ENCODE measurements around the gene COL12A1. TPM values are rescaled to one million over a fixed set of nuclear protein-coding genes. Genes with fewer than 3 reads are reported as not detected.

The COL12A1 gene
- total RNA-seq, 4 donors from 2014 or later = 136 to 423 (median 275) TPM

- TF ChIP-seq, protein P1, sequence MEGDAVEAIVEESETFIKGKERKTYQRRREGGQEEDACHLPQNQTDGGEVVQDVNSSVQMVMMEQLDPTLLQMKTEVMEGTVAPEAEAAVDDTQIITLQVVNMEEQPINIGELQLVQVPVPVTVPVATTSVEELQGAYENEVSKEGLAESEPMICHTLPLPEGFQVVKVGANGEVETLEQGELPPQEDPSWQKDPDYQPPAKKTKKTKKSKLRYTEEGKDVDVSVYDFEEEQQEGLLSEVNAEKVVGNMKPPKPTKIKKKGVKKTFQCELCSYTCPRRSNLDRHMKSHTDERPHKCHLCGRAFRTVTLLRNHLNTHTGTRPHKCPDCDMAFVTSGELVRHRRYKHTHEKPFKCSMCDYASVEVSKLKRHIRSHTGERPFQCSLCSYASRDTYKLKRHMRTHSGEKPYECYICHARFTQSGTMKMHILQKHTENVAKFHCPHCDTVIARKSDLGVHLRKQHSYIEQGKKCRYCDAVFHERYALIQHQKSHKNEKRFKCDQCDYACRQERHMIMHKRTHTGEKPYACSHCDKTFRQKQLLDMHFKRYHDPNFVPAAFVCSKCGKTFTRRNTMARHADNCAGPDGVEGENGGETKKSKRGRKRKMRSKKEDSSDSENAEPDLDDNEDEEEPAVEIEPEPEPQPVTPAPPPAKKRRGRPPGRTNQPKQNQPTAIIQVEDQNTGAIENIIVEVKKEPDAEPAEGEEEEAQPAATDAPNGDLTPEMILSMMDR (IDR thresholded peaks at IDR 0.05) = no peak
- no peak for TF ChIP-seq POLR2A (IDR thresholded peaks at IDR 0.05)
- Histone ChIP-seq H3K9me3 (no peaks in the 10 kb centered on the region), H3K27me3 (no peaks in the 10 kb centered on the region), H3K36me3 (no peaks in the 10 kb centered on the region), H3K27ac (peak overlapping the region; percentile 46 to 61), H3K4me1 (no peaks in the 10 kb centered on the region), H3K4me3 (no peak overlapping the region)
- intact Hi-C loops (cut with DNase I; ENCODE audit: low total_unique reads) = no loop called here
- DNase-seq = no peak
These were observed 63.1 kb downstream of the COL12A1 start for GRCh38 chr6:75142721-75143120.

- TF ChIP-seq POLR2A (IDR thresholded peaks at IDR 0.05) = no peak
- TF ChIP-seq, protein P1 (IDR thresholded peaks at IDR 0.05) = no peak
- Histone ChIP-seq H3K4me1 (no peaks in the 10 kb centered on the region), H3K27ac (peak overlapping the region in 1 of 2 donors; percentile 47), H3K36me3 (no peaks in the 10 kb centered on the region), H3K4me3 (no peak overlapping the region), H3K27me3 (no peaks in the 10 kb centered on the region), H3K9me3 (no peaks in the 10 kb centered on the region)
- intact Hi-C loops (cut with DNase I; ENCODE audit: low total_unique reads) = no loop called here
- DNase-seq = no peak
These were observed 70.0 kb downstream of the COL12A1 start for GRCh38 chr6:75135876-75136275.

GRCh38 chr6:75135450-75135849 lies 70.4 kb downstream of the COL12A1 start:
- H3K4me3 ChIP-seq = no peak overlapping the region
- H3K9me3 ChIP-seq = no peaks in the 10 kb centered on the region
- DNase-seq = no peak
- no peaks in the 10 kb centered on the region for H3K4me1 ChIP-seq
- peak overlapping the region in 1 of 2 donors; percentile 47 for H3K27ac ChIP-seq
- intact Hi-C loops (cut with DNase I; ENCODE audit: low total_unique reads) = no loop called here
- H3K27me3 ChIP-seq = no peaks in the 10 kb centered on the region
- no peak for TF ChIP-seq POLR2A (IDR thresholded peaks at IDR 0.05)
- TF ChIP-seq, protein P1 (IDR thresholded peaks at IDR 0.05) = no peak
- no peaks in the 10 kb centered on the region for H3K36me3 ChIP-seq

DNA sequence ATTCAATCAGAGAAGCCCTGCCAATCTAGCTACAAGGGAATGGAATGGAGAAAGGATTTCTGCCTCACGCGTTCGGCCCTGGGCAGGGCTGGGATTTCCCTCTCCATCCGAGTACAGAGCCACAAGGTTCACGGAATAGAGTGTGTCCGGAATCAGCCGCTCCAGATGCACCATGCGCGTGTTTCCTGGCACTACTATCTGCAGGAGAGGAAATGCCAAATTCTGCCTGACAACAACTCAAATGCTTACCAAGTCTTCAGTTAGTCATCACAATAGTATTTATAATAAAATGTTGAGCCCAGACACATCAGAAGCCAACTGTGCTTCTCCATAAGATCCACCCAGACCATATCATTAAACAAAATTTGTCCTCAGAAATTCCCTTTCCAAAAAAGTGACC lies 75.1 kb downstream of the COL12A1 start:
- H3K36me3 ChIP-seq = no peaks in the 10 kb centered on the region
- no peak overlapping the region for H3K4me3 ChIP-seq
- TF ChIP-seq, protein P1 (IDR thresholded peaks at IDR 0.05) = no peak
- no peak for TF ChIP-seq POLR2A (IDR thresholded peaks at IDR 0.05)
- no peak overlapping the region for H3K27ac ChIP-seq
- no peaks in the 10 kb centered on the region for H3K4me1 ChIP-seq
- H3K27me3 ChIP-seq = no peaks in the 10 kb centered on the region
- intact Hi-C loops (cut with DNase I; ENCODE audit: low total_unique reads) = no loop called here
- H3K9me3 ChIP-seq = no peaks in the 10 kb centered on the region
- no peak for DNase-seq

DNA sequence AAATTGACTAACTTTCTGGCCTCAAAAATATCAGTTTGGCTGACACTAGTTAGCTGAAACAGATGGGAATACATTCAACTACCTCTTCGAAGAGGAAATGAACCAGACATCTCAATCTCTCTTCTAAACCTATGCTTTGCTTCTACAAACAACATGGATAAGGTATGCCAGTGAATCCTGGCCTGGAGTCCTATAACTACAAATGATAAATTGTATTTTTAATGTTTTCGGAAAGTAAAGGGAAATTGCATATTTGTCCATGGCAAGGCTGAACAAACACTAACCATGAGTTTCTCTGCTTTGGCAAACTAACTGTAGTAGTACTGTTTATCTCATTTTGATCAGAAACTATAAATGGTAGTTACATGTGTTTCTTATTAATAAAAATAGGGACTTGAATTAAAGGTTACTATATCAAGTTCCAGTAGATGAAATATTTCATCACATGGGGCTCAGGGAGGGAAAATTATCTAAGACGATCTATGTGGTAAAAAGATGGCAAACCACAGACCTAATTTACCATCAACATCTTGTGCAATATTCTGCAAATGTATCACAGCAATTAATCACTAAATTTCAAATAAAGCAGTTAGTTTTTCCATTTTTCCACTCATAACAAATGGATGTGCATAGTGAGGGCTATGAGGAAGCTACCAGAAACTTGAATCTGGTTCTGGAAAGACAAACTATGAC lies 76.8 kb downstream of the COL12A1 start:
- TF ChIP-seq POLR2A (IDR thresholded peaks at IDR 0.05) = no peak
- TF ChIP-seq, protein P1 (IDR thresholded peaks at IDR 0.05) = no peak
- Histone ChIP-seq H3K27ac (peak overlapping the region in 1 of 2 donors; percentile 15), H3K4me3 (no peak overlapping the region), H3K27me3 (no peaks in the 10 kb centered on the region), H3K9me3 (no peaks in the 10 kb centered on the region), H3K4me1 (no peaks in the 10 kb centered on the region), H3K36me3 (no peaks in the 10 kb centered on the region)
- intact Hi-C loops (cut with DNase I; ENCODE audit: low total_unique reads) = no loop called here
- no peak for DNase-seq
